ENCODE results near the gene SCARB1.

The SCARB1 gene

GRCh38 chr12:124804011-124804621 lies 59.5 kb downstream of the SCARB1 start:
- no peak for DNase-seq (ENCODE audit: low read depth in 4 of 4, low spot score in 1 of 4)

GRCh38 chr12:124802361-124802760 lies 61.3 kb downstream of the SCARB1 start:
- DNase-seq (ENCODE audit: low read depth in 4 of 4, low spot score in 1 of 4) = no peak

GRCh38 chr12:124800506-124800905 lies 63.2 kb downstream of the SCARB1 start:
- DNase-seq (ENCODE audit: low read depth in 4 of 4, low spot score in 1 of 4) = no peak

DNA sequence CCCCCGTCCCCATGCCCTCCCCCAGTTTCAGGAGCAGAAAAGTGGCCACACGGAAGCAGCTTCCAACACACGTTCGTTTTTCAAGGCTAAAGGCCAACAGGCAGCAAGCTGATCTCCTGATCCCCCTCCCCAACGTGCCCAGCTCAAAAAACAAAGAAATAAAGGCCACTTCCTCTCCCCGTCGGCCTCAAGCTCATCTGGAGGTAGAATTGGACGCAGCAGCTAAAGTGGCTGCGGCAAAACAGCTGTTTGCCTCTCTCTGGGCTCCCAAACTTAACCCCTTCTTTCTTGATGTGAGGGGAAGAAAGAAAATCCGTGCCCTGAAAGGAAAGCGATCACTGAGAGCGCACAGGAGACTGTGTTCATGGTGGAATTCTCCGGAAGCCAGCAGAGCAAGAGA lies 66.3 kb downstream of the SCARB1 start:
- DNase-seq (ENCODE audit: low read depth in 4 of 4, low spot score in 1 of 4) = no peak

DNA sequence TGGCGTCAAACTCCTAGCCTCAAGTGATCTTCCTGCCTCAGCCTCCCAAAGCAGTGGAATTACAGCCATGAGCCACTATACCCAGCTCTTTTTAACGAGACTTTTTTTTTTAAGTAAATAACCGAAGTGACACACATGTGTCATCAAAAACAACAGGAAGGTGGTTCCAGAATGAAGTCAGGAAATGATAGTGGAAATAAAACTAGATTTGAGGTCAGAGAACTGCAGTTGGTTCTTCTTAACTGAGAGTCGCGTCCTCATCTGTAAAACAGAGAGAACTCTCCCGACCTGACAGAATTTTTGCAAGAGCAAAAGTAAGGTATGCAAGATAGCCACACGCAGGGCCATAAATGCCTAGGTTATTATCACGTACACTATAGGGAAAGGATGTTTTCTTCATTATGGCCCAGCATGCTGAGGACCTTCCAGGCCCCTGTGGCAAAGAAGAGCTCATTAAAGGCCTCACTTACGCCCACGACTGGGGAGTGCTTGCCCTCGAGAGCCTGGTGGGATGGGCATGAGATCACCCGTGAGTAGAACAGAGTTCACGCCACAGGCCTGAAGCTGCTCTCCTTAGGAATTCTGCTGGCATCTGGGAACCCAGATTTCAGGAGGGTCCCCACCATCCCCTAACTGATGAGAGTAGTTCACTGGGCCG lies 67.2 kb downstream of the SCARB1 start:
- no peak for DNase-seq (ENCODE audit: low read depth in 4 of 4, low spot score in 1 of 4)

GRCh38 chr12:124795081-124795948 lies 68.3 kb downstream of the SCARB1 start:
- no peak for DNase-seq (ENCODE audit: low read depth in 4 of 4, low spot score in 1 of 4)

DNA sequence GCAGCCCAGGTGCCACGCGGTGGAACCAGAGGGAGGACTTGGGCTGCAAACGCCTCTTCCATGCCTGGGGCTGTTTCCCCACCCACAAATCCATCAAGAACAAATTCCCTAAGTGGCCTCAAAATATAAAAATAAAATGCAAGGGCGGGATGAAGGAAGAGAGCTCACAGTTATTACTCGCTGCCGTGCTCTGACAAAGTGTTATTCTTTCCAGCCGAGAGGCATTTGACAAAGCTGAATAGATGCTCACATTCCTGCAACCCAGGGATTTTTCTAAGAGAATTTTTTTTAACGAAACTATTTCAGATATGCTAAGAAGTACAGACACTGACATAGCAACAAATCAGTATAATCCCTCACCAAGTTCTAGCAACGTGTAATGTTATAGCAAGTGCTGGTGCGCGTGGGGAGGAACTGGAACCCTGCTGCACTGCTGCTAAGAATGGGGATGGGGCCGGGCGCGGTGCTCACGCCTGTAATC lies 70.7 kb downstream of the SCARB1 start:
- no peak for DNase-seq (ENCODE audit: low read depth in 4 of 4, low spot score in 1 of 4)

DNA sequence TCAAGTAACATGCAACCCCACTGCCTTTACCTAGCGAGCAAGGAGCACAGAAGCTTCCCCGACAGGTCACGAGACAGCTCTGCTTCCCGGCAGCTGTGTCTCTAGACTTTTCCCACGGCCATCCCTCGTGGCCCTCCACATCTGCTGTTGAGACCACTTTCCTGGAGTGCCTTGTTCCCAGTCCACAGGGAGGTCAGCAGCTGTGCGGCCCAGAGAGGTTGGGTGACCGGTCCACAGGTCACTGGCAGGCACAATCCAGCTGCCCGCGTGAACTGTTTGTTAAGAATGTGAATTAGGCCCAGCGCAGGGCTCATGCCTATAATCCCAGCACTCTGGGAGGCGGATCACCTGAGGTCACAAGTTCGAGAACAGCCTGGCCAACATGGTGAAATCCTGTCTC lies 71.5 kb downstream of the SCARB1 start:
- no peak for DNase-seq (ENCODE audit: low read depth in 4 of 4, low spot score in 1 of 4)

DNA sequence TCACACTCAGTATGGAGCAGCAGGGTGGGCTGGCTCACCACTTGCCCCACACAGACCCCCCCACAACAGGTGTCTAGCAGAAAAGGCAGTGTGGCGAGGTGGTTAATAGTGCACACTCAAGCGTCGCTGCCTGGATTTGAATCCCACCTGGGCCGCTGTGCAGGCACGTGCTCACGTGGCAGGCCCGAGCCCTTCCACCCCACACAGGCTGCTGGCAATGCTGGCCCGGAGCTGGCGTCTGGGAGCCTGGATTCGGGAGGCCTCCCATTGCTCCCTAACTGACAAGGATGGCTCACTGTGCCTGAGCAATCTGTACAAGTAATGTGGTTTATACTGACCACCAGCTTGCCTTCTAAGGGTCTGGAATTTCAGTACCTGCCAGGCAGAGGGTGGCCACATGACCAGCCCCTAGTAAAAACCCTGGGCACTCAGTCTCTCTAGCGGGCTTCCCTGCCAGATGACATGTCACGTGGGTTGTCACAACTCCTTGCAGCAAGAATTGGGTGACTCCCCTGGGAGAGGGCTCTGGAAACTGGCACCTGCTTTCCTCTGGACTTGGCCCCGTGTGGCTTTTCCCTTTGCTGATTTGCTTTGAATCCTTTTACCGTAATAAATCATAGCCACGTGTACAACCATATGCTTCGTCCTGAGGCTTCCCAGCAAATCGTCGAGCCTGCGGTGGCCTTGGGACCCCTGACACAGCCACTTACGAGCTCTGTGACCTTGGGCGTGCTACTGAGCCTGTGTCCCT lies 72.8 kb downstream of the SCARB1 start:
- DNase-seq (ENCODE audit: low read depth in 4 of 4, low spot score in 1 of 4) = no peak

DNA sequence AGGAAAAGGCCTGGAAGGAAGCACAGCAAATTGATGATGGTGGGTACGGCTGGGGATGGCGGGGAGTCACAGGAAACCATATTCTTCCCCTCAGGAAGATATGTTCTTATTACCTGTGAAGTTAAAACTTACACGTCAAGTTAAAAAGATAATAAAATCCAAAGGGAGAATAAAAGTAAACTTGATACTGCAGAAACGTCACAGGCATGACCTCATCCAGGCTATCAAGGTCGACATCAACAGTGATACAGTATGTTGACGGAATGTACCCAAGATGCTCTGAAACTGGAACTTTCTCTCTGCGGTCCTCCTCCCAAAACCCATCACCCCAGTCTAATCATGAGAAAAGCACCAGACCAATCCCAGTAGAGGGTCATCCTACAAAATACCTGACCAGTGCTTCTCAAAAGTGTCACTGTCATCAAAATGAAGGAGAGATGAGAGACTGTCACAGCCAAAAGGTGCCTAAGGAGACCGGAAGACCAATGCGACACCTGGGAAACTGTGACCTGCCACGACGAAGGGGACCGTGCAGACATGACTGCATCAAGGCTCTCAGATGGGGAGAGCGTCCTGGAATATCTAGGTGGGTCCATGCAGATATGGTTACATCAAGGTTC lies 74.6 kb downstream of the SCARB1 start:
- no peak for DNase-seq (ENCODE audit: low read depth in 4 of 4, low spot score in 1 of 4)

DNA sequence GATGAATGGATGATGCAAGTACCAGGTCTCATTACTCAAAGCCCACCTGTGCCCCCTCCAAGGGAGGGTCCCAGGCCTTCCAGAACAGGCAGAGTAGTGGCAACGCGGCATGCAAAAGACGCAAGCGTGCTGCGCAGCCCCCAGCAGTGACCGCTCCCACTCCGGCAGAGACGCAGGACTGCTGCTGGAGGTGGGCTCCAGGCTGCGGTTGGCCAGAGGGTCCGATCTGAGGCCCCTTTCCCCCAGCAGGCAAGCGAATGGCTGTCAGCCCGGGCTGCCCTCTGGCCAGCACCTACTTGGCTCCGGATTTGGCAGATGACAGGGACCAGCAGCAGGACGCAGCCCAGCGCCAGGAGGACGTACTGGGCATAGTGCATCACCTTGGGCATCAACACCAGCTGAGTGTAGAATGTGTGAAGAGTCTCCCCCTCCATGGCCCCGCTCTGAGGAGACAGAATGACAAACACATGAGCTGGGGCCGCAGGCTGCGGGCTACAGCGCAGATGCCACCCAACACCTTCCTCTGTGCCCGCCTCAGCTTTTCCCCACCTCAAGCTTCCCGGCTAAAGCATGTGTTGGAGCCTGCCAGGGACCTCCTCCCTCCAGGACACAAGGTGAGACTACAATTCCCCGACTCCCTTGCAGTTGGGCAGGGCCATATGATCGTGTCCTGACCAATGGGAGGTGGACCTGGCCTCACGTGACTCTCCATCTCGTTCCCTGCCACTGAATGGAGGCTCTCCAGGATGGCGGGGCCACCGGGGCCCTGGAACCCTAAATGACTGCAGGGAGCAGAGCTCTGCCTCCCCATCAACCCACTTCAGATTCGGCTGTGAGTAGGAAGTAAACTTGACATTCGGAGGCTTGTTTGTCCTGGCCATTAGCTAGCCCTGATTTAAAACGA lies 77.4 kb downstream of the SCARB1 start:
- DNase-seq (ENCODE audit: low read depth in 4 of 4, low spot score in 1 of 4) = no peak

- no peak for DNase-seq (ENCODE audit: low read depth in 4 of 4, low spot score in 1 of 4)
Observed at GRCh38 chr12:124784871-124785572, 78.6 kb downstream of the SCARB1 start.

DNA sequence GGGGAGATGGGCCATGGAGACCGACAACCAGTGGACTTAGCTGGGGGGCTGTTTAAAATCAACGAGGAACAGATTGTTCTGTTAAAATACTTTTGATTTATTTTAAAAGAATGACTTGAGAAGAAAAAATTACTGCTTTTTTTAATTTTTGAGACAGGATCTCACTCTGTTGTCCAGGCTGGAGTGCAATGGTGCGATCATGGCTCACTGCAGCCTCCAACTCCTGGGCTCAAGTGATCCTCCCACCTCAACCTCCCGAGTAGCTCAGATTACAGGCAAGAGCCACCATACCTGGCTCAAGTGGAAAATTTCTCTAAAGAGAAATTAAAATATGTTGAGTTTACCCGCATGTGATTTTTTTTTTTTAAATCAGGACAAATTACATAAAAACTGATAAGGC lies 80.6 kb downstream of the SCARB1 start:
- DNase-seq (ENCODE audit: low read depth in 4 of 4, low spot score in 1 of 4) = no peak

DNA sequence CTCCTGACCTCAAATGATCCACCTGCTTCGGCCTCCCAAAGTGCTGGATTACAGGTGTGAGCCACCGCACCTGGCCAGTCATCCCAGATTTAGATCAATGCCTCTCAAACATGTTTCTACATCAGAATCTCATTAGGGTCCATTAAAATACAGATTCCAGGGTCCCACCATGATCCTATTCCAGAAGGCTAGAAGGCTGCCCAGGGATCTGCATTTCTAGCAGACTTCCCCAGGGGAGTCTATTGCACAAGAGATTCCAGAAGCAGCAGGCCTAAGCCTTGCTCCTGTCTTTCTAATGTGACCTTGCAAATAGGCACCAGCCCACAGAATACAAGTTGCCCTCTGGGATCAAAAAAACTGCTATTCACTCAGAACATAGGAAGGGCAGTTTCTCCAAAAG lies 81.5 kb downstream of the SCARB1 start:
- no peak for DNase-seq (ENCODE audit: low read depth in 4 of 4, low spot score in 1 of 4)

GRCh38 chr12:124780752-124781685 lies 82.6 kb downstream of the SCARB1 start:
- no peak for DNase-seq (ENCODE audit: low read depth in 4 of 4, low spot score in 1 of 4)

DNA sequence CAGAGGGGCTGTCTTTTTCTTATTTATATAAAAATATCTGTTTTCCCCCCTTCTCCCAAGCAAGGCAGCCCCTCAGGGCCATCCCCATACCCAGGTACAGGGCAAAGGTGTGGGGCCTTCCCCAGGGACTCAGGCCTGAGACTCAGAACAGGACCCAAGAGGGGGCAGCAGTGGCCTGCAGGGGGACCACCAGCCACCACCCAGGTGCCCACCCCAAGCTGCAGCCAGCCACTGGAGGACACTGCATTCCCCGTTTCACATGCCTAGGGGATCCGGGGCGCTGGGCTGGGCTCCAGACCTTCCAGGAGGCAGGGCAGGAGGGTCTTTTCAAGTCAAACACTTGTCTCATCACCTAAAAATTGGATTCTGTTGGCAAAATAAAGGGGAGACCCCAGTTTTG lies 83.3 kb downstream of the SCARB1 start:
- DNase-seq (ENCODE audit: low read depth in 4 of 4, low spot score in 1 of 4) = no peak

GRCh38 chr12:124779161-124780141 lies 84.2 kb downstream of the SCARB1 start:
- DNase-seq (ENCODE audit: low read depth in 4 of 4, low spot score in 1 of 4) = no peak

Data from stimulated activated CD4-positive, alpha-beta T cell treated with anti-CD3 and anti-CD28 coated beads, Interleukin-1b, Interleukin-23, amount 100 ng/mL, for 24 hours (primary cell).